Calu3 (cell line): Measurements from ENCODE around the gene EHBP1L1. TPM values are rescaled to one million over a fixed set of nuclear protein-coding genes. Genes with fewer than 3 reads are reported as not detected.

Experiments used
- BruUV-seq: library from RNA; stranded (reverse); fragments of 400-500 nt; replicated peaks from 2 replicates; lab custom pipeline; 2021; lab: Mats Ljungman, UMichigan
- CTCF ChIA-PET: fragments of 300-600 bp; sonication (Branson Sonifier 250); formaldehyde crosslinking; loops from one replicate; lab custom pipeline; 2022; ENCODE audit warnings: antibody characterized with exemption; lab: Charles Lee
- DNase-seq: peaks from one replicate; pipeline ENCODE4 v3.0.0; 2022
- H3K27ac Mint-ChIP-seq: one replicate; pipeline ENCODE4 v1.8.0; 2022; ENCODE audit warnings: mixed read lengths; ENCODE audit not compliant: unreplicated experiment
- H3K27me3 Mint-ChIP-seq: one replicate; pipeline ENCODE4 v1.8.0; 2022; ENCODE audit warnings: mixed read lengths; ENCODE audit not compliant: unreplicated experiment
- H3K36me3 Mint-ChIP-seq: one replicate; pipeline ENCODE4 v1.8.0; 2022; ENCODE audit warnings: mild to moderate bottlenecking, moderate library complexity, mixed read lengths; ENCODE audit not compliant: insufficient read depth, unreplicated experiment
- H3K4me1 Mint-ChIP-seq: one replicate; pipeline ENCODE4 v1.8.0; 2022; ENCODE audit warnings: mild to moderate bottlenecking, low read depth, mixed read lengths; ENCODE audit not compliant: unreplicated experiment
- H3K4me3 Mint-ChIP-seq: one replicate; pipeline ENCODE4 v1.8.0; 2022; ENCODE audit warnings: mild to moderate bottlenecking, low read depth, moderate library complexity, mixed read lengths; ENCODE audit not compliant: unreplicated experiment
- H3K9me3 Mint-ChIP-seq: one replicate; pipeline ENCODE4 v1.8.0; 2022; ENCODE audit warnings: low read depth, mixed read lengths; ENCODE audit not compliant: unreplicated experiment
- CTCF ChIP-seq: fragments of 200-600 bp; IDR thresholded peaks from one replicate; pipeline ENCODE4 v1.8.0; 2022; ENCODE audit warnings: antibody characterized with exemption; ENCODE audit not compliant: unreplicated experiment
- intact Hi-C: fragments of 100-400 bp; cut with micrococcal nuclease; formaldehyde crosslinking; loops from one replicate; pipeline ENCODE4 v1.10.0; 2022; ENCODE audit not compliant: unreplicated experiment
- total RNA-seq: library from RNA; stranded (reverse); gene quantifications from 2 replicates; pipeline ENCODE4 v1.2.3, GENCODE V29; 2022

Gene EHBP1L1
- total RNA-seq, 1 experiment from 2014 or later, result 73.7 TPM

- CTCF ChIA-PET, result no interaction called here
- Mint-ChIP-seq H3K27ac (no peak overlapping the region), H3K36me3 (peaks cover 75% of the 10 kb centered on the region), H3K9me3 (no peaks in the 10 kb centered on the region), H3K4me3 (no peak overlapping the region), H3K27me3 (no peaks in the 10 kb centered on the region), H3K4me1 (peaks cover 52% of the 10 kb centered on the region)
- intact Hi-C loops, result no loop called here
- TF ChIP-seq CTCF, result no peak
- BruUV-seq, result no TSS peak
- DNase-seq, result no peak
Measured at GRCh38 chr11:65553301-65554001, 22.4 kb upstream of the EHBP1L1 start.

GRCh38 chr11:65554057-65554818 is 21.6 kb upstream of the EHBP1L1 start:
- H3K27me3 Mint-ChIP-seq, result no peaks in the 10 kb centered on the region
- no peak for DNase-seq
- peaks cover 57% of the 10 kb centered on the region for H3K4me1 Mint-ChIP-seq
- H3K9me3 Mint-ChIP-seq, result no peaks in the 10 kb centered on the region
- no peak for TF ChIP-seq CTCF
- intact Hi-C loops, result no loop called here
- peak overlapping the region; percentile 85 for H3K27ac Mint-ChIP-seq
- CTCF ChIA-PET, result interaction anchor here (0.5 kb wide), 1 partner anchor 62 kb away, joined by 3 read pairs; no protein-coding TSS in a partner anchor
- peak overlapping the region; percentile 77 for H3K4me3 Mint-ChIP-seq
- BruUV-seq, result no TSS peak
- peaks cover 74% of the 10 kb centered on the region for H3K36me3 Mint-ChIP-seq

- peak overlapping the region; percentile 77 for H3K4me3 Mint-ChIP-seq
- CTCF ChIA-PET, result interaction anchor here (0.5 kb wide), 1 partner anchor 63 kb away, joined by 3 read pairs; no protein-coding TSS in a partner anchor
Measured at GRCh38 chr11:65554842-65555430, 20.9 kb upstream of the EHBP1L1 start.

More at GRCh38 chr11:65554842-65555430, 20.9 kb upstream of the EHBP1L1 start:
- DNase-seq, result no peak
- no peak for TF ChIP-seq CTCF
- Mint-ChIP-seq H3K27ac (peak overlapping the region; percentile 85), H3K27me3 (no peaks in the 10 kb centered on the region), H3K4me1 (peaks cover 64% of the 10 kb centered on the region), H3K9me3 (no peaks in the 10 kb centered on the region), H3K36me3 (peaks cover 70% of the 10 kb centered on the region)
- BruUV-seq, result no TSS peak
- intact Hi-C loops, result no loop called here
